Endothelial cell (in vitro differentiated cells): ENCODE measurements around the gene NOTUM. TPM values are rescaled to one million over a fixed set of nuclear protein-coding genes. Genes with fewer than 3 reads are reported as not detected.
A peak's percentile ranks its signal among the peaks of the same experiment; 100 is the strongest.

Source experiments
- DNase-seq: peaks from one replicate; pipeline ENCODE4 v3.0.0; 2021; ENCODE audit warnings: low spot score
- H3K27ac Mint-ChIP-seq: one replicate; pipeline ENCODE4 v1.8.0; 2021; ENCODE audit warnings: mixed read lengths, inconsistent platforms; ENCODE audit not compliant: unreplicated experiment
- H3K27me3 Mint-ChIP-seq: one replicate; pipeline ENCODE4 v1.8.0; 2021; ENCODE audit warnings: mild to moderate bottlenecking, moderate library complexity, mixed read lengths, inconsistent platforms; ENCODE audit not compliant: unreplicated experiment
- H3K36me3 Mint-ChIP-seq: one replicate; pipeline ENCODE4 v1.8.0; 2021; ENCODE audit warnings: mild to moderate bottlenecking, low read depth, mixed read lengths, inconsistent platforms; ENCODE audit not compliant: unreplicated experiment
- H3K4me1 Mint-ChIP-seq: one replicate; pipeline ENCODE4 v1.8.0; 2021; ENCODE audit warnings: mild to moderate bottlenecking, mixed read lengths, inconsistent platforms; ENCODE audit not compliant: unreplicated experiment
- H3K4me3 Mint-ChIP-seq: one replicate; pipeline ENCODE4 v1.8.0; 2021; ENCODE audit warnings: mild to moderate bottlenecking, mixed read lengths, inconsistent platforms; ENCODE audit not compliant: unreplicated experiment
- H3K9me3 Mint-ChIP-seq: one replicate; pipeline ENCODE4 v1.8.0; 2021; ENCODE audit warnings: mixed read lengths, inconsistent platforms; ENCODE audit not compliant: unreplicated experiment
- total RNA-seq: library from RNA; stranded (reverse); fragmentation: NEBNext Ultra II Directional; extraction: Animal tissue kit (Norgen Biotek cat#: 25700); gene quantifications from one replicate; pipeline ENCODE4 v1.2.1, GENCODE V29; 2021; ENCODE audit not compliant: unreplicated experiment
- TF ChIP-seq, protein P1 (sequence below): fragments of 200-600 bp; sonication (generic); IDR thresholded peaks from one replicate; pipeline ENCODE4 v1.5.0; 2021; ENCODE audit warnings: antibody characterized with exemption; ENCODE audit not compliant: unreplicated experiment

The NOTUM gene
- total RNA-seq, 1 donor from 2014 or later, result not detected

GRCh38 chr17:81917565-81918332 lies 43.2 kb downstream of the NOTUM start, which contains the start of gene SIRT7:
SIRT7 (minus strand) TSS chr17:81918176; CDS start chr17:81918131, 45 bp downstream.
- peak within 1 kb of the TSS; percentile 86 for H3K4me3 Mint-ChIP-seq
- H3K27ac Mint-ChIP-seq, result peak within 1 kb of the TSS; percentile 36
- peaks cover 30% of the 10 kb centered on the region for H3K36me3 Mint-ChIP-seq
- no peaks in the 10 kb centered on the region for H3K9me3 Mint-ChIP-seq
- peaks cover 4% of the 10 kb centered on the region for H3K4me1 Mint-ChIP-seq
- TF ChIP-seq, protein P1, sequence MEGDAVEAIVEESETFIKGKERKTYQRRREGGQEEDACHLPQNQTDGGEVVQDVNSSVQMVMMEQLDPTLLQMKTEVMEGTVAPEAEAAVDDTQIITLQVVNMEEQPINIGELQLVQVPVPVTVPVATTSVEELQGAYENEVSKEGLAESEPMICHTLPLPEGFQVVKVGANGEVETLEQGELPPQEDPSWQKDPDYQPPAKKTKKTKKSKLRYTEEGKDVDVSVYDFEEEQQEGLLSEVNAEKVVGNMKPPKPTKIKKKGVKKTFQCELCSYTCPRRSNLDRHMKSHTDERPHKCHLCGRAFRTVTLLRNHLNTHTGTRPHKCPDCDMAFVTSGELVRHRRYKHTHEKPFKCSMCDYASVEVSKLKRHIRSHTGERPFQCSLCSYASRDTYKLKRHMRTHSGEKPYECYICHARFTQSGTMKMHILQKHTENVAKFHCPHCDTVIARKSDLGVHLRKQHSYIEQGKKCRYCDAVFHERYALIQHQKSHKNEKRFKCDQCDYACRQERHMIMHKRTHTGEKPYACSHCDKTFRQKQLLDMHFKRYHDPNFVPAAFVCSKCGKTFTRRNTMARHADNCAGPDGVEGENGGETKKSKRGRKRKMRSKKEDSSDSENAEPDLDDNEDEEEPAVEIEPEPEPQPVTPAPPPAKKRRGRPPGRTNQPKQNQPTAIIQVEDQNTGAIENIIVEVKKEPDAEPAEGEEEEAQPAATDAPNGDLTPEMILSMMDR, result no peak
- H3K27me3 Mint-ChIP-seq, result peaks cover 21% of the 10 kb centered on the region
- peak; percentile 68 for DNase-seq

DNA sequence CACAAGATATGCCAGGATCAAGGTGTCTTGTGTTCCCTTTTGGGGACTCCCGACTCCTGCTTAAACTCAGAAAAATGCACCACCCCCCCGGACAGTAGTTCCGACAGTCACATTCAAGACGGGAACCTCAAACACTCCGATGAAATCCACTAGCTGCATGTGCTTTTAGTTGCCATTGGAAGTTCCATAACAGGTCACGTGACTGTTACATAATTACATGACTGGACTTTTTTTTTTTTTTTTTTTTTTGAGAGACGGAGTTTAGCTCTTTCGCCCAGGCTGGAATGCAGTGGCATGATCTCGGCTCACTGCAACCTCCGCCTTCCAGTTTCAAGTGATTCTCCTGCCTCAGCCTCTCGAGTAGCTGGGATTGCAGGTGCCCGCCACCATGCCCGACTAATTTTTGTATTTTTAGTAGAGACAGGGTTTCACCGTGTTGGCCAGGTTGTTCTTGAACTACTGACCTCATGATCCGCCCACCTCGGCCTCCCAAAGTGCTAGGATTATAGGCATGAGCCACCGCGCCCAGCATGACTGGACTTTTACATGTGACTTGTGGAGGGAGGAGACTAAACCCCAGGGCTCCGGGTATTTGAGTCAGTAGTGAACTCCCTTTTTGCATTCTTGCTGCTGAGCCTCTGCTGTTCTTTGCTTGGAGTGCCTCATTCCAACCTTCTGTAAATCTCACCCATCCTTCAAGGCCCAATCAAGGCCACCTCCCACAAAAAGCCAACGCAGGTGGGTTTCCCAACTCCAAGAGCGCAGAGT lies 44.6 kb downstream of the NOTUM start:
- H3K4me3 Mint-ChIP-seq, result peak overlapping the region; percentile 76

DNA sequence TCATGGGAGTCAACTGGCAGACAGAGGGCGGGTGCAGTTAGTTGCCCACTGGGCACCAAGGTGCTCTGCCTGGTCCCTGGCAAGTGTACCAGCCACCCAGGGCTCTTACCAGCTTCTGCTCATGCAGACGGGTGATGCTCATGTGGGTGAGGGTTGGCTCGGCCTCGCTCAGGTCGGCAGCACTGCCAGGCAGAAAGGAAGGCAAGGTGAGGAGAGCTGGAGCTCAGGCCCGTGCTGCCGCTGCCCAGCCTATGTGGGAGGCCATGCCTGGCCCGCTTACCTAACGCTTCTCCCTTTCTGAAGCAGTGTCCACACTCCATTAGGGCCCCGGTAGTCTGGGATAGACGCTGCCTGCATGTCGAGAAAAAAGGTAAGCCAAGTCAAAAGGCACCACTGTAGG lies 45.7 kb downstream of the NOTUM start:
- H3K27me3 Mint-ChIP-seq, result peaks cover 25% of the 10 kb centered on the region
- TF ChIP-seq, protein P1, result no peak
- peaks cover 30% of the 10 kb centered on the region for H3K36me3 Mint-ChIP-seq
- no peak for DNase-seq
- no peak overlapping the region for H3K4me3 Mint-ChIP-seq
- no peak overlapping the region for H3K27ac Mint-ChIP-seq
- H3K4me1 Mint-ChIP-seq, result peaks cover 4% of the 10 kb centered on the region
- no peaks in the 10 kb centered on the region for H3K9me3 Mint-ChIP-seq

More for the DNA sequence above, 44.6 kb downstream of the NOTUM start:
- Mint-ChIP-seq H3K27ac (no peak overlapping the region), H3K36me3 (peaks cover 30% of the 10 kb centered on the region), H3K9me3 (no peaks in the 10 kb centered on the region), H3K4me1 (peaks cover 4% of the 10 kb centered on the region), H3K27me3 (peaks cover 23% of the 10 kb centered on the region)
- TF ChIP-seq, protein P1, result no peak
- no peak for DNase-seq

DNA sequence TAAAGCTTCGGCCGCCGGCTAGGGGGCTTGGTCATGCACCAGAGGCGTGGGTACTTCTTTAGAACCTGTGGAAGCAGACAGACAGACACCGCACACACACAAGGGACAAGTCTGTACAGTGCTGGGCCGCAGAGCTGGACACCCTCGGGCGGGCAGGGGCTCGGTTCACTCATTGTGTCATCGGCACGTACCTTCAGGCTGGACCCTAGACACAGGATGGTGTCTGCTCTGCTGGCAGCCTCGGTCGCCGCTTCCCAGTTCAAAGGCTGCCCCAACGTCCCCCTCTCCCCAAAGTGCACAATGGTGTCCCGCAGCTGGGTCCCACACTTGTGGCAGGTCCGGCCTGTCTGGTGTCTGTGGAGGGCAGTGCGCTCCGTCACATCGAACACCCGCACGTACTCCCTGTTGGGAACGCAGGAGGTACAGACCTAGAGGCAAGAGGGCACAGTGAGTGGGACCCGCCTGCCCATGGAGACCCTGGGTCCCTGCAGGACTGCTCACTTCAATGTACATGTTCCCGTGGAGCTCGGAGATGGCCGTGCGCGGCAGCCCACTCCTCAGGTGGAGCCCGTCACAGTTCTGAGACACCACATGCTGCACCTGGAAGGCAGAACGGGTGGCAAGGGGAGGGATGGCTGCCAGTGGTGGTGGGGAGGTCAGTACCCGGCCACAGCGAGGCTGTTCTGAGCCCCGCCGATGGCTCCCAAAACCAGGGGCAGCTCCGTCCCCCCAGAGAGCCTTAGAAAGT lies 46.7 kb downstream of the NOTUM start:
- no peaks in the 10 kb centered on the region for H3K9me3 Mint-ChIP-seq
- DNase-seq, result no peak
- peaks cover 27% of the 10 kb centered on the region for H3K36me3 Mint-ChIP-seq
- H3K27ac Mint-ChIP-seq, result no peak overlapping the region
- peaks cover 25% of the 10 kb centered on the region for H3K27me3 Mint-ChIP-seq
- H3K4me3 Mint-ChIP-seq, result no peak overlapping the region
- TF ChIP-seq, protein P1, result no peak
- peaks cover 4% of the 10 kb centered on the region for H3K4me1 Mint-ChIP-seq
